SU-DHL-6 (cell line): ENCODE results near the gene FBXO28.

Experiments
- H2AFZ ChIP-seq: fragments of 200-600 bp; sonication (generic); 2 replicates; pipeline ENCODE4 v1.6.1; 2014; ENCODE audit warnings: low read depth, mild to moderate bottlenecking, moderate library complexity, mixed read lengths, antibody characterized with exemption, low read length; ENCODE audit not compliant: severe bottlenecking
- H3F3A ChIP-seq: fragments of 200-600 bp; shearing (Covaris generic); 2 replicates; pipeline ENCODE4 v1.6.0; 2016; ENCODE audit warnings: antibody characterized with exemption, mild to moderate bottlenecking; ENCODE audit not compliant: insufficient read depth
- H3K27ac ChIP-seq: fragments of 200-600 bp; sonication (generic); 2 replicates; pipeline ENCODE4 v1.5.1; 2016; ENCODE audit warnings: low read depth, mild to moderate bottlenecking, low read length, moderate library complexity, mixed read lengths
- H3K27me3 ChIP-seq: fragments of 200-600 bp; sonication (generic), shearing (Covaris generic); 2 replicates; pipeline ENCODE4 v1.6.0; 2014; ENCODE audit warnings: mild to moderate bottlenecking, low read length
- H3K36me3 ChIP-seq: fragments of 200-600 bp; sonication (generic); 2 replicates; pipeline ENCODE4 v1.6.1; 2014; ENCODE audit warnings: mild to moderate bottlenecking, low read length, mixed read lengths
- H3K4me2 ChIP-seq: fragments of 300-600, 200-600 bp; shearing (Covaris generic), sonication (generic); 2 replicates; pipeline ENCODE4 v1.6.0; 2014; ENCODE audit warnings: low read length, low read depth, mild to moderate bottlenecking; ENCODE audit not compliant: poor library complexity, severe bottlenecking
- H3K4me3 ChIP-seq: fragments of 200-600 bp; sonication (generic); 2 replicates; pipeline ENCODE4 v1.5.1; 2014; ENCODE audit warnings: antibody characterized with exemption, low read length, mild to moderate bottlenecking, mixed read lengths; ENCODE audit not compliant: insufficient read depth, poor library complexity, severe bottlenecking
- H3K79me2 ChIP-seq: fragments of 200-600 bp; sonication (generic); 2 replicates; pipeline ENCODE4 v1.6.1; 2014; ENCODE audit warnings: mild to moderate bottlenecking, low read length, moderate library complexity; ENCODE audit not compliant: insufficient read depth
- H3K9ac ChIP-seq: fragments of 200-600 bp; sonication (generic); 2 replicates; pipeline ENCODE4 v1.7.0; 2014; ENCODE audit warnings: mild to moderate bottlenecking, low read length
- H3K9me2 ChIP-seq: fragments of 200-600 bp; sonication (generic); replicated peaks from 2 replicates; pipeline ENCODE4 v1.6.1; 2014; ENCODE audit warnings: low read length; ENCODE audit not compliant: insufficient read depth
- H3K9me3 ChIP-seq: fragments of 200-600 bp; sonication (generic); 2 replicates; pipeline ENCODE4 v1.6.1; 2014; ENCODE audit warnings: low read length, mixed read lengths; ENCODE audit not compliant: insufficient read depth
- H4K20me1 ChIP-seq: fragments of 200-600 bp; sonication (generic); 2 replicates; pipeline ENCODE4 v1.6.1; 2014; ENCODE audit warnings: low read depth, mild to moderate bottlenecking, antibody characterized with exemption, low read length, moderate library complexity, mixed read lengths
- EZH2phosphoT487 ChIP-seq: fragments of 200-600 bp; sonication (generic), shearing (Covaris generic); conservative IDR thresholded peaks from 2 replicates; pipeline ENCODE4 v1.6.1; 2018; ENCODE audit warnings: mild to moderate bottlenecking, antibody characterized with exemption, low read length, moderate library complexity, mixed read lengths
- TF ChIP-seq, protein P1 (sequence below): fragments of 200-600 bp; sonication (generic); IDR thresholded peaks from one replicate; pipeline ENCODE4 v1.5.1; 2017; ENCODE audit warnings: antibody characterized with exemption, mild to moderate bottlenecking, low read length, moderate library complexity; ENCODE audit not compliant: insufficient read depth, poor library complexity, severe bottlenecking

Gene FBXO28

DNA sequence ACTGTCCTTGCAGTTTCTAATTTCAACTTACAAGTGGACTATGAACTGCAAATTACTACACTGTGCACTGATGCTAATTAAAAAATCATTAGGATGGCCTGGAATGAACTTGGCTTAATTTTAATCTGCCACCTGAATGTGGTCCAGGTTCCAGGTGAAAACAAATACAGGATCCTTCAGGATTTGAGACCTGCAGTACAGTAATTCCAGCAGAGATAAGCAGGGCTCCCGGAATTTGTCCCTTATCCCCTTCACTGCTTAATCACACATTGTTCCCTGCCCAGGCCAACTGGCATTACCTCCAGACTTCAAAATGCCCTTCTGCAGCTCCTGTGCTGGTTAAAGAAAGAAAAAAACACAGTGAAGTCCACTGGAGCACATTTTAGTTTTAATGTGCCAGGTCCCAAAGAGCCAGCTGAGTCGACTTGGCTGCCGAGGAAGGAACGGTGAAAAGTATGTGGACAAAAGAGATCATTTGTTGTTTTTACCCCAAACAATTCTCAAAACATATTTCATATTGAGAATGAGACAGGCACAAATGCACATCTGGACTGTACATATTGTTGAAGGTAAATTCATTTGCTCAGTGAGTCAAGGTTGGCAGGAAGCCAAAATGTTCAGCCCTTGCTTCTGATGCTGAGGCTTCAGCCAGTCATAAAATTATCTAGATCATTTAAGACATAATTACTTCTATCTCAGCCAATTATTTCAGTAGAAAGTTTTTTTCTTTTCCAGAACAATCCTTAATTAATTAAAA, 97.5 kb downstream of the FBXO28 start:
- no peak overlapping the region for H2AFZ ChIP-seq
- H3K27ac ChIP-seq: no peak overlapping the region
- H3F3A ChIP-seq: no peaks in the 10 kb centered on the region
- no peaks in the 10 kb centered on the region for H3K36me3 ChIP-seq
- TF ChIP-seq, protein P1, sequence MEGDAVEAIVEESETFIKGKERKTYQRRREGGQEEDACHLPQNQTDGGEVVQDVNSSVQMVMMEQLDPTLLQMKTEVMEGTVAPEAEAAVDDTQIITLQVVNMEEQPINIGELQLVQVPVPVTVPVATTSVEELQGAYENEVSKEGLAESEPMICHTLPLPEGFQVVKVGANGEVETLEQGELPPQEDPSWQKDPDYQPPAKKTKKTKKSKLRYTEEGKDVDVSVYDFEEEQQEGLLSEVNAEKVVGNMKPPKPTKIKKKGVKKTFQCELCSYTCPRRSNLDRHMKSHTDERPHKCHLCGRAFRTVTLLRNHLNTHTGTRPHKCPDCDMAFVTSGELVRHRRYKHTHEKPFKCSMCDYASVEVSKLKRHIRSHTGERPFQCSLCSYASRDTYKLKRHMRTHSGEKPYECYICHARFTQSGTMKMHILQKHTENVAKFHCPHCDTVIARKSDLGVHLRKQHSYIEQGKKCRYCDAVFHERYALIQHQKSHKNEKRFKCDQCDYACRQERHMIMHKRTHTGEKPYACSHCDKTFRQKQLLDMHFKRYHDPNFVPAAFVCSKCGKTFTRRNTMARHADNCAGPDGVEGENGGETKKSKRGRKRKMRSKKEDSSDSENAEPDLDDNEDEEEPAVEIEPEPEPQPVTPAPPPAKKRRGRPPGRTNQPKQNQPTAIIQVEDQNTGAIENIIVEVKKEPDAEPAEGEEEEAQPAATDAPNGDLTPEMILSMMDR: no peak
- no peak for TF ChIP-seq EZH2phosphoT487
- H3K9ac ChIP-seq: no peak overlapping the region
- H3K9me2 ChIP-seq: no peaks in the 10 kb centered on the region
- H3K9me3 ChIP-seq: no peaks in the 10 kb centered on the region
- no peaks in the 10 kb centered on the region for H3K79me2 ChIP-seq
- H3K4me3 ChIP-seq: no peak overlapping the region
- no peak overlapping the region for H3K4me2 ChIP-seq
- H3K27me3 ChIP-seq: no peaks in the 10 kb centered on the region
- no peaks in the 10 kb centered on the region for H4K20me1 ChIP-seq
